ENCODE data around the gene AGRP.
"Not testable (repeated sequence)": the region's sequence is repeated elsewhere in the genome, so short reads cannot be mapped to it uniquely, and the experiment has no call there.

- TF ChIP-seq GABPA (IDR thresholded peaks at IDR 0.05; ENCODE audit: low read depth); CTCF (IDR thresholded peaks at IDR 0.05; ENCODE audit: insufficient read depth, low read length); REST (IDR thresholded peaks at IDR 0.05; ENCODE audit: insufficient replicate concordance, low read depth); SPI1 (IDR thresholded peaks at IDR 0.05; ENCODE audit: borderline replicate concordance, low read depth); POLR2AphosphoS5 (IDR thresholded peaks at IDR 0.05; ENCODE audit: low read depth): not testable (repeated sequence)
These were observed 4.2 kb upstream of the AGRP start for GRCh38 chr16:67487561-67487960.
